ENCODE results near the gene TMPO.
"Not testable (repeated sequence)": the region's sequence is repeated elsewhere in the genome, so short reads cannot be mapped to it uniquely, and the experiment has no call there.

- TF ChIP-seq L3MBTL2 (conservative IDR thresholded peaks at IDR 0.05); SUZ12 (IDR thresholded peaks at IDR 0.05); FOXM1 (IDR thresholded peaks at IDR 0.05; ENCODE audit: borderline replicate concordance); BHLHE40 (IDR thresholded peaks at IDR 0.05; ENCODE audit: borderline replicate concordance); HDGF (IDR thresholded peaks at IDR 0.05; ENCODE audit: borderline replicate concordance); ELF4 (IDR thresholded peaks at IDR 0.05); SP1 (IDR thresholded peaks at IDR 0.05); TARDBP (IDR thresholded peaks at IDR 0.05); CTBP1 (IDR thresholded peaks at IDR 0.05; ENCODE audit: borderline replicate concordance); ZNF384 (IDR thresholded peaks at IDR 0.05): not testable (repeated sequence)
Measured at GRCh38 chr12:98558097-98558496, 42.7 kb downstream of the TMPO start.
